NT2/D1 (cell line): ENCODE data around the gene UGT2B10.
"Not testable (repeated sequence)": the region's sequence is repeated elsewhere in the genome, so short reads cannot be mapped to it uniquely, and the experiment has no call there.

Source experiments
- DNase-seq: peaks from one replicate; pipeline ENCODE4 v3.0.0-alpha.2; 2011; ENCODE audit warnings: low read depth, low spot score
- H3K27me3 ChIP-seq: 2 replicates; pipeline ENCODE4 v1.6.0; 2011; ENCODE audit warnings: mild to moderate bottlenecking; ENCODE audit not compliant: insufficient read length, insufficient read depth
- H3K36me3 ChIP-seq: 2 replicates; pipeline ENCODE4 v1.6.1; 2011; ENCODE audit warnings: mild to moderate bottlenecking, low read length, mixed read lengths; ENCODE audit not compliant: insufficient read depth, insufficient read length
- H3K4me1 ChIP-seq: 2 replicates; pipeline ENCODE4 v1.5.1; 2011; ENCODE audit not compliant: insufficient read depth, insufficient read length
- H3K4me3 ChIP-seq: 2 replicates; pipeline ENCODE4 v1.5.1; 2011; ENCODE audit warnings: low read depth; ENCODE audit not compliant: insufficient read length
- H3K9ac ChIP-seq: 2 replicates; pipeline ENCODE4 v1.6.0; 2011; ENCODE audit warnings: low read depth; ENCODE audit not compliant: insufficient read length
- H3K9me3 ChIP-seq: 2 replicates; pipeline ENCODE4 v1.5.1; 2011; ENCODE audit warnings: mild to moderate bottlenecking, low read length; ENCODE audit not compliant: insufficient read depth
- SUZ12 ChIP-seq: IDR thresholded peaks from 2 replicates; pipeline ENCODE4 v1.6.1; 2011; ENCODE audit not compliant: insufficient read length, insufficient read depth; ENCODE audit errors: extremely low read depth
- YY1 ChIP-seq: IDR thresholded peaks from 2 replicates; pipeline ENCODE4 v1.6.1; 2011; ENCODE audit not compliant: insufficient read length, insufficient read depth
- ZNF274 ChIP-seq: IDR thresholded peaks from 2 replicates; pipeline ENCODE4 v1.6.1; 2011; ENCODE audit warnings: mild to moderate bottlenecking, low read depth, low read length

UGT2B10 gene

GRCh38 chr4:68810919-68811318 is 4.9 kb upstream of the UGT2B10 start:
- H3K4me1 ChIP-seq: no peaks in the 10 kb centered on the region
- peaks cover 9% of the 10 kb centered on the region; the same call in 1 of the 2 replicates for H3K9me3 ChIP-seq
- no peaks in the 10 kb centered on the region for H3K27me3 ChIP-seq
- DNase-seq: no peak
- TF ChIP-seq YY1: no peak
- TF ChIP-seq ZNF274: no peak
- TF ChIP-seq SUZ12: no peak
- H3K4me3 ChIP-seq: no peak overlapping the region
- H3K9ac ChIP-seq: no peak overlapping the region
- H3K36me3 ChIP-seq: no peaks in the 10 kb centered on the region

GRCh38 chr4:68816410-68817265 is 844 bp downstream of the UGT2B10 start:
- H3K36me3 ChIP-seq, H3K9ac ChIP-seq, H3K4me3 ChIP-seq, H3K27me3 ChIP-seq, H3K9me3 ChIP-seq, DNase-seq, H3K4me1 ChIP-seq: not testable (repeated sequence)

GRCh38 chr4:68817386-68817785 is 1.6 kb downstream of the UGT2B10 start:
- Histone ChIP-seq H3K9me3 (no peaks in the 10 kb centered on the region), H3K4me3 (no peak overlapping the region), H3K36me3 (no peaks in the 10 kb centered on the region), H3K9ac (no peak overlapping the region), H3K27me3 (no peaks in the 10 kb centered on the region), H3K4me1 (no peaks in the 10 kb centered on the region)
- DNase-seq: no peak
- TF ChIP-seq ZNF274: no peak
- no peak for TF ChIP-seq SUZ12
- no peak for TF ChIP-seq YY1

- DNase-seq: not testable (repeated sequence)
Observed at GRCh38 chr4:68818030-68818462, 2.3 kb downstream of the UGT2B10 start.

GRCh38 chr4:68831642-68832041 is 15.8 kb downstream of the UGT2B10 start:
- Histone ChIP-seq H3K9me3 (no peaks in the 10 kb centered on the region), H3K4me3 (no peak overlapping the region), H3K9ac (no peak overlapping the region), H3K27me3 (no peaks in the 10 kb centered on the region), H3K36me3 (no peaks in the 10 kb centered on the region), H3K4me1 (no peaks in the 10 kb centered on the region)
- TF ChIP-seq SUZ12 (no peak), YY1 (no peak)
- no peak for DNase-seq

More at GRCh38 chr4:68818030-68818462, 2.3 kb downstream of the UGT2B10 start:
- H3K9me3 ChIP-seq, H3K9ac ChIP-seq, H3K36me3 ChIP-seq, H3K4me3 ChIP-seq, H3K4me1 ChIP-seq, H3K27me3 ChIP-seq: not testable (repeated sequence)

GRCh38 chr4:68850293-68850692 is 34.5 kb downstream of the UGT2B10 start:
- Histone ChIP-seq H3K9me3 (no peaks in the 10 kb centered on the region), H3K27me3 (no peaks in the 10 kb centered on the region)
- no peak for DNase-seq

GRCh38 chr4:68855771-68856170 is 40.0 kb downstream of the UGT2B10 start:
- no peak overlapping the region for H3K4me3 ChIP-seq
- DNase-seq: no peak
- H3K4me1 ChIP-seq: no peaks in the 10 kb centered on the region
- H3K9me3 ChIP-seq: no peaks in the 10 kb centered on the region; the same call in none of the 2 replicates
- no peaks in the 10 kb centered on the region for H3K36me3 ChIP-seq
- H3K27me3 ChIP-seq: no peaks in the 10 kb centered on the region
- H3K9ac ChIP-seq: no peak overlapping the region
- no peak for TF ChIP-seq YY1

More at GRCh38 chr4:68850293-68850692, 34.5 kb downstream of the UGT2B10 start:
- Histone ChIP-seq H3K36me3 (no peaks in the 10 kb centered on the region), H3K4me1 (no peaks in the 10 kb centered on the region), H3K4me3 (no peak overlapping the region), H3K9ac (no peak overlapping the region)
- TF ChIP-seq ZNF274: no peak
- TF ChIP-seq YY1: no peak
- TF ChIP-seq SUZ12: no peak

- TF ChIP-seq ZNF274 (no peak), YY1 (no peak), SUZ12 (no peak)
- H3K4me3 ChIP-seq: no peak overlapping the region
Observed at GRCh38 chr4:68858039-68858438, 42.2 kb downstream of the UGT2B10 start.

More at GRCh38 chr4:68858039-68858438, 42.2 kb downstream of the UGT2B10 start:
- no peak overlapping the region for H3K9ac ChIP-seq
- H3K4me1 ChIP-seq: no peaks in the 10 kb centered on the region
- no peak for DNase-seq
- no peaks in the 10 kb centered on the region for H3K36me3 ChIP-seq
- H3K9me3 ChIP-seq: no peaks in the 10 kb centered on the region; the same call in none of the 2 replicates
- no peaks in the 10 kb centered on the region for H3K27me3 ChIP-seq
